ENCODE results near the gene MYMK.
A peak's percentile ranks its signal among the peaks of the same experiment; 100 is the strongest.

MYMK gene

DNA sequence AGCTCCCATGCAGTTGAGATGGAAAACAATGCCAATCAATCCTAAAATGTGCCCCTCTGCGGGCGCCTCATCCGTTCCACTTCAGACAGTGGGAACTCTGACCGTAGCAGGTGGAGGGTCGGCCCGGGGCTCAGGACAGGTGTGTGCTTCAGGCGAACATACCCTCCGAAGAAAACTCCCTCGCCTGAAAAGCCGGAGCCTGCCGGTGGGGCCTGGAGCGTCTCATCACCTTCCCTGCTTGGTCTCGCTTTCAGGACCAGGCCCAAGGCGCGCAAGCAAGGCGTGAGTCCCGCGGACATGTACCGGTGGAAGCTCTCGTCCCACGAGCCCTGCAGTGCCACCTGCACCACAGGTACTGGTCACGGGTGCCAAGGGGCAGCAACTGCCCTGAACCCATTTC is 36.2 kb upstream of the MYMK start:
- H4K91ac ChIP-seq (ENCODE audit: low read depth, low read length): peak overlapping the region; percentile 13
- no peak overlapping the region for H4K12ac ChIP-seq (ENCODE audit: low read depth, low read length)
- H3K18ac ChIP-seq (ENCODE audit: low read length): no peak overlapping the region
- H3K79me1 ChIP-seq (ENCODE audit: low read length): peaks cover 11% of the 10 kb centered on the region
- H3K36me3 ChIP-seq (ENCODE audit: control insufficient read depth in 1 of 2, insufficient read depth in 2 of 2, low read length in 2 of 2): peaks cover 2 to 16% of the 10 kb centered on the region in 2 experiments
- H3K4me1 ChIP-seq (ENCODE audit: control insufficient read depth in 1 of 2, insufficient read depth in 2 of 2, low read length in 2 of 2): peaks cover 31 to 32% of the 10 kb centered on the region in 2 experiments
- H3K9ac ChIP-seq (ENCODE audit: low read length): no peak overlapping the region
- H2BK120ac ChIP-seq (ENCODE audit: insufficient read depth, low read length, poor library complexity): no peak overlapping the region
- H4K8ac ChIP-seq (ENCODE audit: low read depth, low read length): no peak overlapping the region
- H3K79me2 ChIP-seq (ENCODE audit: control insufficient read depth, insufficient read depth, low read length, poor library complexity): peaks cover 2% of the 10 kb centered on the region
- no peak for DNase-seq
- H2AFZ ChIP-seq (ENCODE audit: insufficient read depth, low read length, poor library complexity): no peak overlapping the region
- WGBS (ENCODE audit: extremely low coverage, insufficient coverage, insufficient read length): no CpG with 5 or more reads among the region's 22 CpGs
- peak overlapping the region; percentile 16 for H2BK12ac ChIP-seq (ENCODE audit: low read length)
- H3K4me3 ChIP-seq (ENCODE audit: low read depth, low read length): no peak overlapping the region
- no peaks in the 10 kb centered on the region for H3K9me3 ChIP-seq (ENCODE audit: insufficient read depth, low read depth, low read length)
- no peaks in the 10 kb centered on the region for H3K27me3 ChIP-seq (ENCODE audit: insufficient read depth, low read length)
- no peak overlapping the region for H3K4ac ChIP-seq (ENCODE audit: low read depth, low read length)
- H2BK5ac ChIP-seq (ENCODE audit: low read depth, low read length, poor library complexity): no peak overlapping the region
- no peak overlapping the region for H3K14ac ChIP-seq (ENCODE audit: low read length)
- H3K27ac ChIP-seq (ENCODE audit: low read depth, low read length): no peak overlapping the region
- no peak overlapping the region for H3K23ac ChIP-seq (ENCODE audit: low read length)
- no peak overlapping the region for H3K4me2 ChIP-seq (ENCODE audit: low read length)
- H2AK5ac ChIP-seq (ENCODE audit: low read length): no peak overlapping the region

DNA sequence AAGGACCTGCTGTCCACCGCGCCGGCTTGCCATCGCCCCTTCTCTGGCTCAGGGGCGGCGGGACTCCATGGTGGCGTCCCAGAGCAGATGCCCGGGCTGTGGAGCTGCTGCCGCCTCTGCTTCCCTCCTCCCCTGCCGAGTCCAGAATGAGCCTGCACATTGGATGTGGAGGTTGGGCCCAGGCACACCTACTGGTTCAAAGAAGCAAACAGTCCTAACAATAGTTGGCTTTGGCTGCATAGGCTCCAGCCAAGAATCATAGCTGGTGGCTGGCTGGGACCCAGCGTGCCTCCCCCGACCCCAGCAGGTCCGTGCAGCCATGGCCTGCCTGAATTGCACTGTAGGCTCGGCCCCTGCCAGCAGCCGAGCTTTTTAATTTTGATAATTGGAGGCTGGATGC is 35.6 kb upstream of the MYMK start:
- H2BK120ac ChIP-seq (ENCODE audit: insufficient read depth, low read length, poor library complexity): no peak overlapping the region
- no CpG with 5 or more reads among the region's 15 CpGs for WGBS (ENCODE audit: extremely low coverage, insufficient coverage, insufficient read length)

DNA sequence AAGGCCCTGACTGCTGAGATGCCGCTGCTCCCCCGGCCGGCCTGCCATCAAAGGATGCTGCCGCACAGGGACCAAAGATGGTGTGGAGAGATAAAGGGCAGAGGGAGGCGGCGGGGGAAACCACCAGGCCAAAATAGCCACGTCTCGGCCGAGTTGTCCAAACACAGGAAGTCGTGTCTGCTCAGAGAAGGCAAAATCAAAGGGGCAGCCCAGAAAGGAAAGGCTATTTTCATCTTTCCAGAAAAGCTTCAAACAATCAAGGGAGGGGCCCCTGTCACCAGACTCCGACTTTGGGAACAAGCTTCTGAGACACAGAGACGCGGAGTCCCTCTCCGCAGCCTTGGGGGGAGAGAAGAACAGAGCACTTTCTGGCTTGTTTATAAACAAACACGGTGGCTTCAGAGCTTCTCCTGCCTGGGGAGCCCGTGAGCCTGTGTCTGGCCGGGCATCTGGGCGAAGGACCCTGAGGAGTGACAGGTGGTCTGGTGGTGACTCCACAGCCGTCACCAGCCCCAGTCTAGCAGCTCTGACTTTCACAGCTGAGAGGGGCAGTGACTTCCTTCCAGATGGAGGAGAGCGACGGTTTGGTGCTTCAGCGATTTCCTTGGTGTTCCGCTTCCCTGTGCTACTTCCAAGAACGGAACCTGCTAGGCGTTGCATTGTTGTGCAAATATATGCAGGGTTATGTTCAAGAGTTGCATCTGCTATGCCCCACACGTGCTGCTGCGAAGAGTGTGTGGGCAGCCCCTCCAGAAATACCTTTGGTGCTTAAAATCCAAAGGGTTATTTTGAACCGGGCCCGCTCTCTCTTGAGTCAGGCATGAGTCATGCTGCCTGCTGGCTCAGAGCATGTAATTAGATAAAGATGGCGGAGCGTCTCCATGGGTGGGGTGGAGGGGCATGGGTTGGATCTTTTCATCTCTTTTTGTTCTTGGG is 33.7 kb upstream of the MYMK start:
- H3K18ac ChIP-seq (ENCODE audit: low read length): peak overlapping the region; percentile 52
- peak overlapping the region; percentile 2 for H4K8ac ChIP-seq (ENCODE audit: low read depth, low read length)
- H3K9me3 ChIP-seq (ENCODE audit: insufficient read depth, low read depth, low read length): no peaks in the 10 kb centered on the region
- no peak overlapping the region for H3K23ac ChIP-seq (ENCODE audit: low read length)
- H3K14ac ChIP-seq (ENCODE audit: low read length): no peak overlapping the region
- peak overlapping the region; percentile 28 for H2BK12ac ChIP-seq (ENCODE audit: low read length)
- peak overlapping the region; percentile 41 for H4K91ac ChIP-seq (ENCODE audit: low read depth, low read length)
- H2BK5ac ChIP-seq (ENCODE audit: low read depth, low read length, poor library complexity): peak overlapping the region; percentile 35
- H4K12ac ChIP-seq (ENCODE audit: low read depth, low read length): no peak overlapping the region
- peaks cover 5 to 25% of the 10 kb centered on the region in 2 experiments for H3K36me3 ChIP-seq (ENCODE audit: control insufficient read depth in 1 of 2, insufficient read depth in 2 of 2, low read length in 2 of 2)
- no peaks in the 10 kb centered on the region for H3K27me3 ChIP-seq (ENCODE audit: insufficient read depth, low read length)
- no peak overlapping the region for H3K9ac ChIP-seq (ENCODE audit: low read length)
- peak overlapping the region; percentile 22 for H3K4me2 ChIP-seq (ENCODE audit: low read length)
- peak overlapping the region; percentile 75 for H3K27ac ChIP-seq (ENCODE audit: low read depth, low read length)
- H3K79me1 ChIP-seq (ENCODE audit: low read length): peaks cover 11% of the 10 kb centered on the region
- peak overlapping the region; percentile 48 for H2BK120ac ChIP-seq (ENCODE audit: insufficient read depth, low read length, poor library complexity)
- peaks cover 2% of the 10 kb centered on the region for H3K79me2 ChIP-seq (ENCODE audit: control insufficient read depth, insufficient read depth, low read length, poor library complexity)
- DNase-seq: peak; percentile 18 to 24
- peak overlapping the region; percentile 27 for H2AK5ac ChIP-seq (ENCODE audit: low read length)
- H2AFZ ChIP-seq (ENCODE audit: insufficient read depth, low read length, poor library complexity): peak overlapping the region; percentile 19
- WGBS (ENCODE audit: extremely low coverage, insufficient coverage, insufficient read length): no CpG with 5 or more reads among the region's 31 CpGs
- H3K4me3 ChIP-seq (ENCODE audit: low read depth, low read length): no peak overlapping the region
- peaks cover 29 to 36% of the 10 kb centered on the region in 2 experiments for H3K4me1 ChIP-seq (ENCODE audit: control insufficient read depth in 1 of 2, insufficient read depth in 2 of 2, low read length in 2 of 2)
- peak overlapping the region; percentile 9 for H3K4ac ChIP-seq (ENCODE audit: low read depth, low read length)

More for the DNA sequence above, 35.6 kb upstream of the MYMK start:
- H4K91ac ChIP-seq (ENCODE audit: low read depth, low read length): peak overlapping the region; percentile 38
- H3K4me2 ChIP-seq (ENCODE audit: low read length): no peak overlapping the region
- H2BK12ac ChIP-seq (ENCODE audit: low read length): peak overlapping the region; percentile 14
- H3K23ac ChIP-seq (ENCODE audit: low read length): no peak overlapping the region
- peaks cover 11% of the 10 kb centered on the region for H3K79me1 ChIP-seq (ENCODE audit: low read length)
- no peaks in the 10 kb centered on the region for H3K27me3 ChIP-seq (ENCODE audit: insufficient read depth, low read length)
- H3K4me3 ChIP-seq (ENCODE audit: low read depth, low read length): no peak overlapping the region
- H3K36me3 ChIP-seq (ENCODE audit: control insufficient read depth in 1 of 2, insufficient read depth in 2 of 2, low read length in 2 of 2): peaks cover 4 to 21% of the 10 kb centered on the region in 2 experiments
- DNase-seq: no peak
- H3K9me3 ChIP-seq (ENCODE audit: insufficient read depth, low read depth, low read length): no peaks in the 10 kb centered on the region
- H3K27ac ChIP-seq (ENCODE audit: low read depth, low read length): no peak overlapping the region
- no peak overlapping the region for H3K9ac ChIP-seq (ENCODE audit: low read length)
- H2AFZ ChIP-seq (ENCODE audit: insufficient read depth, low read length, poor library complexity): no peak overlapping the region
- no peak overlapping the region for H2BK5ac ChIP-seq (ENCODE audit: low read depth, low read length, poor library complexity)
- H2AK5ac ChIP-seq (ENCODE audit: low read length): no peak overlapping the region
- H4K8ac ChIP-seq (ENCODE audit: low read depth, low read length): no peak overlapping the region
- H4K12ac ChIP-seq (ENCODE audit: low read depth, low read length): no peak overlapping the region
- peak overlapping the region; percentile 30 for H3K18ac ChIP-seq (ENCODE audit: low read length)
- no peak overlapping the region for H3K4ac ChIP-seq (ENCODE audit: low read depth, low read length)
- H3K4me1 ChIP-seq (ENCODE audit: control insufficient read depth in 1 of 2, insufficient read depth in 2 of 2, low read length in 2 of 2): peaks cover 31 to 32% of the 10 kb centered on the region in 2 experiments
- peaks cover 2% of the 10 kb centered on the region for H3K79me2 ChIP-seq (ENCODE audit: control insufficient read depth, insufficient read depth, low read length, poor library complexity)
- H3K14ac ChIP-seq (ENCODE audit: low read length): peak overlapping the region; percentile 5

DNA sequence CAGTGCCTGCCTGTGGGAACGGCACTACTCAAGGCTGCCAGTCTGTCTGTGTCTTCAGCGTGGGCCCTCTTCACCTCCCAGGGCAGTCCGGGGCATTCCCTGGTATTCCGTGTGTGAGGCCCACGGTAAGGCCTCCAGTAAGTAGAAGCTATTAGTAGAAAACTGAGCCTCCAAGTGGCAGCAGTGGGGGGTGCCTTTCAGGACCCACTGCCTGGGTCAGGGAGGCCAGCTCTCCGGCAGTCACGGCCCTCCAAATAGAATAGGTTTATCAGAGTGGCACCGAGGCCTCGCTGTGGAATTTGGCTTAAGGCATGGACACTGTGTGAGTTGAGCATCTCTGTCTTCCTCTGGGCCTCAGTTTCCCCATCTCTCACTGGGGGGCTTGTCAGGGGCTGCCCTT is 32.8 kb upstream of the MYMK start:
- Histone ChIP-seq H3K79me2 (ENCODE audit: control insufficient read depth, insufficient read depth, low read length, poor library complexity) (peaks cover 2% of the 10 kb centered on the region), H3K27ac (ENCODE audit: low read depth, low read length) (peak overlapping the region; percentile 68), H3K79me1 (ENCODE audit: low read length) (peaks cover 13% of the 10 kb centered on the region), H4K12ac (ENCODE audit: low read depth, low read length) (peak overlapping the region; percentile 9), H3K4me1 (ENCODE audit: control insufficient read depth in 1 of 2, insufficient read depth in 2 of 2, low read length in 2 of 2) (peaks cover 26 to 32% of the 10 kb centered on the region in 2 experiments), H3K14ac (ENCODE audit: low read length) (peak overlapping the region; percentile 55), H2BK120ac (ENCODE audit: insufficient read depth, low read length, poor library complexity) (peak overlapping the region; percentile 82), H3K9me3 (ENCODE audit: insufficient read depth, low read depth, low read length) (peaks cover 2% of the 10 kb centered on the region), H3K4ac (ENCODE audit: low read depth, low read length) (peak overlapping the region; percentile 15), H2AK5ac (ENCODE audit: low read length) (peak overlapping the region; percentile 64), H2BK12ac (ENCODE audit: low read length) (peak overlapping the region; percentile 78), H3K36me3 (ENCODE audit: control insufficient read depth in 1 of 2, insufficient read depth in 2 of 2, low read length in 2 of 2) (peaks cover 5 to 25% of the 10 kb centered on the region in 2 experiments), H3K4me2 (ENCODE audit: low read length) (peak overlapping the region; percentile 22), H3K23ac (ENCODE audit: low read length) (no peak overlapping the region), H2AFZ (ENCODE audit: insufficient read depth, low read length, poor library complexity) (peak overlapping the region; percentile 28), H3K27me3 (ENCODE audit: insufficient read depth, low read length) (no peaks in the 10 kb centered on the region), H3K9ac (ENCODE audit: low read length) (no peak overlapping the region), H3K18ac (ENCODE audit: low read length) (peak overlapping the region; percentile 60), H4K91ac (ENCODE audit: low read depth, low read length) (peak overlapping the region; percentile 88), H4K8ac (ENCODE audit: low read depth, low read length) (peak overlapping the region; percentile 11), H3K4me3 (ENCODE audit: low read depth, low read length) (no peak overlapping the region), H2BK5ac (ENCODE audit: low read depth, low read length, poor library complexity) (peak overlapping the region; percentile 58)
- DNase-seq: no peak
- no CpG with 5 or more reads among the region's 9 CpGs for WGBS (ENCODE audit: extremely low coverage, insufficient coverage, insufficient read length)
